ENCODE data around the gene CMTM1. TPM values are rescaled to one million over a fixed set of nuclear protein-coding genes. Genes with fewer than 3 reads are reported as not detected.

CMTM1 gene
- total and polyA plus RNA-seq, 2 donors (not counting 3 experiments of a cell fraction or from before 2014, with no cell fraction given), result 3.0 to 12.3 TPM

DNA sequence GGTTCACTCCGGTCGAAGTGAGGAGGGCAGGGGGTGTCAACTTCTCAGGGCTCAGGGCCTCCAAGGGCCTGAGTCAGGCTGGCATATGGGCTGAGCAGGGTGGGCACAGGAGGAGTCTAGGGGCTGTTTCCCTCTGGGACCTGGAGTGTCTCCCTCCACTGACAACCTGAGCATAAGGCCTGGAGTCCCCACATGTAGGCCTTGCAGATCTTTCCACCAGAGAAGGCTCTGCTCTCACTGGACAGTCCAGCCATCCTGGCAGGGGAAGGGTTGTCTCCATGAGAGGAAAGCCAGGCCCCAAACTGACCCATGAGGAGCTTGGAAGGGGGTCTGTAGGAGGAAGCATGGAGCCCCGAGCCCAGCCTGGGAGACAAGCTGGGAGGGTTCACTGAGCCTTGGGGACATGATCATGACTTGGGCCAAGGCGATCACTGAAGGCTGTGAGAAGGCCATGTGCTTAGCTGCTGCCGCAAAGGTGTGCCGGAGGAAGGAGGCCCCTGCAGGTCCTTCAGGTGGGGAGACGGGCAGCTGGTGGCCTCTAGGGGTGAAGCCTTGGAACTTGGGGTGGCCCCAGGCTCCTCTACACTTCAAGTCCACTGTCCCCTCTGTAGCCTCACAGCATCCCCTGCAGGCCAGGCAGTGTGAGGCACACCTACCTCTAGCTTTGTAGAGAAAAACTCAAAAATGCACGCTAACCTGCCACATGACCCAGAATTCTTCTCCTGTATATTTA is 22.9 kb downstream of the CMTM1 start:
- H3K27me3 ChIP-seq (ENCODE audit: control insufficient read depth in 2 of 2, insufficient read depth in 2 of 2, low read length in 2 of 2), result no peaks in the 10 kb centered on the region
- no peak overlapping the region for H3K27ac ChIP-seq (ENCODE audit: insufficient read depth, low read depth, low read length)
- intact Hi-C loops (cut with micrococcal nuclease) (loop anchor here (1.0 to 5.0 kb wide), 4 partner anchors 36 to 182 kb away; partner anchors contain the start of gene CKLF), dilution Hi-C loops (cut with MboI; ENCODE audit: extremely low pct_ligation_motif_present, low sequenced_read_pairs) (no loop called here)
- no peak overlapping the region for H3K9ac ChIP-seq (replicated peaks; ENCODE audit: extremely low read depth, insufficient read depth, low read length)
- no peaks in the 10 kb centered on the region for H3K79me2 ChIP-seq (ENCODE audit: control insufficient read depth, insufficient read depth, low read length)
- H3K4me1 ChIP-seq (ENCODE audit: control insufficient read depth, extremely low read depth, insufficient read depth, low read length), result peaks cover 7% of the 10 kb centered on the region
- no TSS peak for BruUV-seq (replicated peaks)
- POLR2A ChIA-PET, result no interaction called here
- H3K9me3 ChIP-seq (replicated peaks; ENCODE audit: control insufficient read depth, insufficient read depth, low read length), result no peaks in the 10 kb centered on the region
- CTCF ChIA-PET, result interaction anchor here (0.5 to 2.3 kb wide), 25 partner anchors 8 to 247 kb away, joined by 3 to 24 read pairs (median 4); partner anchors contain the start of genes CMTM2 and CMTM3
- H3K4me3 ChIP-seq (replicated peaks in 1 of 3; ENCODE audit: insufficient read depth in 1 of 3, low read depth in 1 of 3, low read length in 3 of 3), result no peak overlapping the region
- no peak overlapping the region for H2AFZ ChIP-seq (ENCODE audit: low read depth, low read length)
- peak; percentile 21 for FAIRE-seq
- H3K36me3 ChIP-seq (ENCODE audit: control insufficient read depth in 2 of 2, extremely low read depth in 1 of 2, insufficient read depth in 2 of 2, low read length in 2 of 2), result no peaks in the 10 kb centered on the region
- peak; percentile 45 for DNase-seq (ENCODE audit: low read depth, low spot score)
- TF ChIP-seq FOS (IDR thresholded peaks at IDR 0.05; ENCODE audit: borderline replicate concordance, insufficient read depth, low read length) (no peak), MYC (IDR thresholded peaks at IDR 0.05; ENCODE audit: low read depth, low read length) (no peak), EZH2 (IDR thresholded peaks at IDR 0.05; ENCODE audit: borderline replicate concordance, low read depth, low read length, severe bottlenecking) (no peak)
- TF ChIP-seq, protein P1, sequence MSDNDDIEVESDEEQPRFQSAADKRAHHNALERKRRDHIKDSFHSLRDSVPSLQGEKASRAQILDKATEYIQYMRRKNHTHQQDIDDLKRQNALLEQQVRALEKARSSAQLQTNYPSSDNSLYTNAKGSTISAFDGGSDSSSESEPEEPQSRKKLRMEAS (IDR thresholded peaks at IDR 0.05; ENCODE audit: insufficient read depth, insufficient read length), result no peak
- TF ChIP-seq, protein P2, sequence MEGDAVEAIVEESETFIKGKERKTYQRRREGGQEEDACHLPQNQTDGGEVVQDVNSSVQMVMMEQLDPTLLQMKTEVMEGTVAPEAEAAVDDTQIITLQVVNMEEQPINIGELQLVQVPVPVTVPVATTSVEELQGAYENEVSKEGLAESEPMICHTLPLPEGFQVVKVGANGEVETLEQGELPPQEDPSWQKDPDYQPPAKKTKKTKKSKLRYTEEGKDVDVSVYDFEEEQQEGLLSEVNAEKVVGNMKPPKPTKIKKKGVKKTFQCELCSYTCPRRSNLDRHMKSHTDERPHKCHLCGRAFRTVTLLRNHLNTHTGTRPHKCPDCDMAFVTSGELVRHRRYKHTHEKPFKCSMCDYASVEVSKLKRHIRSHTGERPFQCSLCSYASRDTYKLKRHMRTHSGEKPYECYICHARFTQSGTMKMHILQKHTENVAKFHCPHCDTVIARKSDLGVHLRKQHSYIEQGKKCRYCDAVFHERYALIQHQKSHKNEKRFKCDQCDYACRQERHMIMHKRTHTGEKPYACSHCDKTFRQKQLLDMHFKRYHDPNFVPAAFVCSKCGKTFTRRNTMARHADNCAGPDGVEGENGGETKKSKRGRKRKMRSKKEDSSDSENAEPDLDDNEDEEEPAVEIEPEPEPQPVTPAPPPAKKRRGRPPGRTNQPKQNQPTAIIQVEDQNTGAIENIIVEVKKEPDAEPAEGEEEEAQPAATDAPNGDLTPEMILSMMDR (IDR thresholded peaks at IDR 0.05; ENCODE audit: extremely low read depth in 1 of 2, insufficient read depth in 1 of 2, low read depth in 1 of 2, low read length in 2 of 2), result peak; percentile 62 to 76
- no peaks in the 10 kb centered on the region for H4K20me1 ChIP-seq (replicated peaks; ENCODE audit: control insufficient read depth, extremely low read depth, insufficient read depth, low read length)
- no peaks in the 10 kb centered on the region for H3K9me1 ChIP-seq (replicated peaks; ENCODE audit: control insufficient read depth, extremely low read depth, insufficient read depth, low read length)
- no peak overlapping the region for H3K4me2 ChIP-seq (ENCODE audit: insufficient read depth, low read length)

Measured in endothelial cell of umbilical vein (primary cell).